K562 (cell line): ENCODE results near the gene PRSS21. TPM values are rescaled to one million over a fixed set of nuclear protein-coding genes. Genes with fewer than 3 reads are reported as not detected.

ENCODE experiments used
- CCNT2 ChIP-seq: IDR thresholded peaks from 2 replicates; pipeline ENCODE4 v1.6.1; 2011; ENCODE audit warnings: borderline replicate concordance, low read depth, mild to moderate bottlenecking, moderate library complexity, mixed read lengths, low read length; ENCODE audit not compliant: insufficient read length; ENCODE audit errors: extremely low read depth
- TOE1 ChIP-seq, 2 experiments: fragments of 450-650 bp in 1 of 2; sonication (generic) in 1 of 2; formaldehyde crosslinking in 1 of 2; IDR thresholded peaks; 2 replicates each; pipeline versions ENCODE4 v1.7.1 to v1.8.0; 2016 to 2022; ENCODE audit warnings: borderline replicate concordance in 2 of 2, mild to moderate bottlenecking in 2 of 2, antibody characterized with exemption in 1 of 2, inconsistent platforms in 1 of 2, low read depth in 1 of 2, missing genetic modification reagents in 1 of 2, moderate library complexity in 1 of 2
- ZNF239 ChIP-seq: fragments of 250-450 bp; sonication (Bioruptor Pico); IDR thresholded peaks from 2 replicates; pipeline ENCODE4 v1.4.0; 2020; ENCODE audit warnings: mild to moderate bottlenecking
- polyA plus RNA-seq, 8 experiments: library from polyadenylated mRNA; depleted of rRNA in 4 of 8; stranded (reverse) in 5 of 8; unstranded in 3 of 8; fragments of >200 nt; fragmentation: Nextera tagmentation in 2 of 8; fragmentation: Illumina TruSeq in 1 of 8; extraction: Ambion mirVana in 2 of 8; extraction: Trizol in 1 of 8; gene quantifications; 2 replicates each; pipeline versions ENCODE4 v1.2.1 to v1.2.3, GENCODE V29; 2011 to 2014; ENCODE audit warnings: inconsistent platforms in 1 of 8, missing spikeins in 1 of 8
- total RNA-seq, 7 experiments: library from RNA; depleted of rRNA in 6 of 7; stranded (reverse); fragments of >200 nt in 6 of 7; fragmentation: Illumina TruSeq in 2 of 7; extraction: Trizol in 2 of 7; gene quantifications; 2 replicates each; pipeline versions ENCODE4 v1.2.1 to v1.2.3, GENCODE V29; 2011 to 2021; ENCODE audit warnings: low replicate concordance in 1 of 7
- TF ChIP-seq, protein P1 (sequence below): fragments of 450-650 bp; IDR thresholded peaks from 2 replicates; pipeline ENCODE4 v1.6.1; 2016; ENCODE audit warnings: mild to moderate bottlenecking, moderate library complexity
- TF ChIP-seq, protein P2 (sequence below), 2 experiments: IDR thresholded peaks in 1 of 2; conservative IDR thresholded peaks in 1 of 2; 2 replicates each; pipeline ENCODE4 v1.6.1; 2016; ENCODE audit warnings: low read depth in 2 of 2, mild to moderate bottlenecking in 1 of 2, missing compliant biosample characterization in 1 of 2, missing genetic modification characterization in 1 of 2, moderate library complexity in 1 of 2

Gene PRSS21
- total and polyA plus RNA-seq, 9 of the 15 experiments (the other 6 are each of a cell fraction or from before 2014, with no cell fraction given) = 12.1 to 121 (median 61.3) TPM

DNA sequence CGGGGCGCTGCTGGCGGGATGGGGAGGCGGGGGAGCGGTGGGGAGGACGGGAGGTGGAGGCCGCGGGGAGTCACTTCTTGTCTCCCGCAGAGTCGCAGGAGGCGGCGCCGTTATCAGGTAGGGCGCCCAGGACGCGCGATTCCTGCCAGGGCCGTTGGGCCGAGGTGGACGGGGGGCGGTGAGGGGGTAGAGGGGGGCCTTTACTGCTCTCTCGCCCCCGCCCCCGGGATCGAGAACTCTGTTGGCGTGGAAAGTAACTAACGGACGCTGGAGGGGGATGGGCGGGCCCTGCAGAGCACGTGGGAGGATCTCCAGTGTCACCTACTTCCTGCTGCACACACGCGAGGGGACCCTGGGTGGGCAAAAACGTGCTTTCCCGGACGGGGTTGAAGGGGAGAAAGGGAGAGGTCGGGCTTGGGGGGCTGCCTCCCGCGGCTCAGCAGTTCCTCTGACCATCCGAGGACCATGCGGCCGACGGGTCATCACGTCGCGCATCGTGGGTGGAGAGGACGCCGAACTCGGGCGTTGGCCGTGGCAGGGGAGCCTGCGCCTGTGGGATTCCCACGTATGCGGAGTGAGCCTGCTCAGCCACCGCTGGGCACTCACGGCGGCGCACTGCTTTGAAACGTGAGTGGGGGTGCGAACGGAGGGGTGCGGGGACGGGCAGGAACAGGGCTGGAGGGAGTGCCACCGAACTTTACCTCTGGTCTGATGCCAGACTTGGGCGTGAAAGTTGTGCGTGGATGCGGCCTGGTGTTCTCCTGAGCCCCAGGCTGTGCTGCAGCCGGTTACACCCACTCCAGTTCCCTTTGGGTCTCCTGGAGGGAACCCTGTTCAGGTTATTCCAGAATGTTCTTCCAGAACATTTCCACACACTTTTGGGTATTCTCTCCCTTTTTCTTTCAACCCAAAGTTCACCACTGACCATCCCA is 569 bp downstream of the PRSS21 start (continued):
- TF ChIP-seq, protein P1, sequence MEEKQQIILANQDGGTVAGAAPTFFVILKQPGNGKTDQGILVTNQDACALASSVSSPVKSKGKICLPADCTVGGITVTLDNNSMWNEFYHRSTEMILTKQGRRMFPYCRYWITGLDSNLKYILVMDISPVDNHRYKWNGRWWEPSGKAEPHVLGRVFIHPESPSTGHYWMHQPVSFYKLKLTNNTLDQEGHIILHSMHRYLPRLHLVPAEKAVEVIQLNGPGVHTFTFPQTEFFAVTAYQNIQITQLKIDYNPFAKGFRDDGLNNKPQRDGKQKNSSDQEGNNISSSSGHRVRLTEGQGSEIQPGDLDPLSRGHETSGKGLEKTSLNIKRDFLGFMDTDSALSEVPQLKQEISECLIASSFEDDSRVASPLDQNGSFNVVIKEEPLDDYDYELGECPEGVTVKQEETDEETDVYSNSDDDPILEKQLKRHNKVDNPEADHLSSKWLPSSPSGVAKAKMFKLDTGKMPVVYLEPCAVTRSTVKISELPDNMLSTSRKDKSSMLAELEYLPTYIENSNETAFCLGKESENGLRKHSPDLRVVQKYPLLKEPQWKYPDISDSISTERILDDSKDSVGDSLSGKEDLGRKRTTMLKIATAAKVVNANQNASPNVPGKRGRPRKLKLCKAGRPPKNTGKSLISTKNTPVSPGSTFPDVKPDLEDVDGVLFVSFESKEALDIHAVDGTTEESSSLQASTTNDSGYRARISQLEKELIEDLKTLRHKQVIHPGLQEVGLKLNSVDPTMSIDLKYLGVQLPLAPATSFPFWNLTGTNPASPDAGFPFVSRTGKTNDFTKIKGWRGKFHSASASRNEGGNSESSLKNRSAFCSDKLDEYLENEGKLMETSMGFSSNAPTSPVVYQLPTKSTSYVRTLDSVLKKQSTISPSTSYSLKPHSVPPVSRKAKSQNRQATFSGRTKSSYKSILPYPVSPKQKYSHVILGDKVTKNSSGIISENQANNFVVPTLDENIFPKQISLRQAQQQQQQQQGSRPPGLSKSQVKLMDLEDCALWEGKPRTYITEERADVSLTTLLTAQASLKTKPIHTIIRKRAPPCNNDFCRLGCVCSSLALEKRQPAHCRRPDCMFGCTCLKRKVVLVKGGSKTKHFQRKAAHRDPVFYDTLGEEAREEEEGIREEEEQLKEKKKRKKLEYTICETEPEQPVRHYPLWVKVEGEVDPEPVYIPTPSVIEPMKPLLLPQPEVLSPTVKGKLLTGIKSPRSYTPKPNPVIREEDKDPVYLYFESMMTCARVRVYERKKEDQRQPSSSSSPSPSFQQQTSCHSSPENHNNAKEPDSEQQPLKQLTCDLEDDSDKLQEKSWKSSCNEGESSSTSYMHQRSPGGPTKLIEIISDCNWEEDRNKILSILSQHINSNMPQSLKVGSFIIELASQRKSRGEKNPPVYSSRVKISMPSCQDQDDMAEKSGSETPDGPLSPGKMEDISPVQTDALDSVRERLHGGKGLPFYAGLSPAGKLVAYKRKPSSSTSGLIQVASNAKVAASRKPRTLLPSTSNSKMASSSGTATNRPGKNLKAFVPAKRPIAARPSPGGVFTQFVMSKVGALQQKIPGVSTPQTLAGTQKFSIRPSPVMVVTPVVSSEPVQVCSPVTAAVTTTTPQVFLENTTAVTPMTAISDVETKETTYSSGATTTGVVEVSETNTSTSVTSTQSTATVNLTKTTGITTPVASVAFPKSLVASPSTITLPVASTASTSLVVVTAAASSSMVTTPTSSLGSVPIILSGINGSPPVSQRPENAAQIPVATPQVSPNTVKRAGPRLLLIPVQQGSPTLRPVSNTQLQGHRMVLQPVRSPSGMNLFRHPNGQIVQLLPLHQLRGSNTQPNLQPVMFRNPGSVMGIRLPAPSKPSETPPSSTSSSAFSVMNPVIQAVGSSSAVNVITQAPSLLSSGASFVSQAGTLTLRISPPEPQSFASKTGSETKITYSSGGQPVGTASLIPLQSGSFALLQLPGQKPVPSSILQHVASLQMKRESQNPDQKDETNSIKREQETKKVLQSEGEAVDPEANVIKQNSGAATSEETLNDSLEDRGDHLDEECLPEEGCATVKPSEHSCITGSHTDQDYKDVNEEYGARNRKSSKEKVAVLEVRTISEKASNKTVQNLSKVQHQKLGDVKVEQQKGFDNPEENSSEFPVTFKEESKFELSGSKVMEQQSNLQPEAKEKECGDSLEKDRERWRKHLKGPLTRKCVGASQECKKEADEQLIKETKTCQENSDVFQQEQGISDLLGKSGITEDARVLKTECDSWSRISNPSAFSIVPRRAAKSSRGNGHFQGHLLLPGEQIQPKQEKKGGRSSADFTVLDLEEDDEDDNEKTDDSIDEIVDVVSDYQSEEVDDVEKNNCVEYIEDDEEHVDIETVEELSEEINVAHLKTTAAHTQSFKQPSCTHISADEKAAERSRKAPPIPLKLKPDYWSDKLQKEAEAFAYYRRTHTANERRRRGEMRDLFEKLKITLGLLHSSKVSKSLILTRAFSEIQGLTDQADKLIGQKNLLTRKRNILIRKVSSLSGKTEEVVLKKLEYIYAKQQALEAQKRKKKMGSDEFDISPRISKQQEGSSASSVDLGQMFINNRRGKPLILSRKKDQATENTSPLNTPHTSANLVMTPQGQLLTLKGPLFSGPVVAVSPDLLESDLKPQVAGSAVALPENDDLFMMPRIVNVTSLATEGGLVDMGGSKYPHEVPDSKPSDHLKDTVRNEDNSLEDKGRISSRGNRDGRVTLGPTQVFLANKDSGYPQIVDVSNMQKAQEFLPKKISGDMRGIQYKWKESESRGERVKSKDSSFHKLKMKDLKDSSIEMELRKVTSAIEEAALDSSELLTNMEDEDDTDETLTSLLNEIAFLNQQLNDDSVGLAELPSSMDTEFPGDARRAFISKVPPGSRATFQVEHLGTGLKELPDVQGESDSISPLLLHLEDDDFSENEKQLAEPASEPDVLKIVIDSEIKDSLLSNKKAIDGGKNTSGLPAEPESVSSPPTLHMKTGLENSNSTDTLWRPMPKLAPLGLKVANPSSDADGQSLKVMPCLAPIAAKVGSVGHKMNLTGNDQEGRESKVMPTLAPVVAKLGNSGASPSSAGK = peak; percentile 83
- no peak for TF ChIP-seq ZNF239 (CRISPR knock-in tag)
- TF ChIP-seq, protein P2, sequence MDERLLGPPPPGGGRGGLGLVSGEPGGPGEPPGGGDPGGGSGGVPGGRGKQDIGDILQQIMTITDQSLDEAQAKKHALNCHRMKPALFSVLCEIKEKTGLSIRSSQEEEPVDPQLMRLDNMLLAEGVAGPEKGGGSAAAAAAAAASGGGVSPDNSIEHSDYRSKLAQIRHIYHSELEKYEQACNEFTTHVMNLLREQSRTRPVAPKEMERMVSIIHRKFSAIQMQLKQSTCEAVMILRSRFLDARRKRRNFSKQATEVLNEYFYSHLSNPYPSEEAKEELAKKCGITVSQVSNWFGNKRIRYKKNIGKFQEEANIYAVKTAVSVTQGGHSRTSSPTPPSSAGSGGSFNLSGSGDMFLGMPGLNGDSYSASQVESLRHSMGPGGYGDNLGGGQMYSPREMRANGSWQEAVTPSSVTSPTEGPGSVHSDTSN (CRISPR knock-in tag; IDR thresholded peaks at IDR 0.05; ENCODE audit: low read depth) = no peak
- TF ChIP-seq, protein P2 (tag; conservative IDR thresholded peaks at IDR 0.05; ENCODE audit: low read depth) = no peak
- peak; percentile 15 for TF ChIP-seq CCNT2
- TF ChIP-seq TOE1 (IDR thresholded peaks at IDR 0.05; ENCODE audit: borderline replicate concordance) = no peak
- no peak for TF ChIP-seq TOE1 (CRISPR knock-in tag; IDR thresholded peaks at IDR 0.05; ENCODE audit: borderline replicate concordance, low read depth)
